GM23248 (cell line): ENCODE data around the gene RNFT2. TPM values are rescaled to one million over a fixed set of nuclear protein-coding genes. Genes with fewer than 3 reads are reported as not detected.

ENCODE experiments used
- DNase-seq: peaks from one replicate; pipeline ENCODE4 v3.0.0-alpha.2; 2015
- H2AFZ ChIP-seq: fragments of 200-600 bp; sonication (generic); 2 replicates; pipeline ENCODE4 v1.6.1; 2016; ENCODE audit warnings: antibody characterized with exemption
- H3F3A ChIP-seq: fragments of 200-600 bp; sonication (generic); 2 replicates; pipeline ENCODE4 v1.6.1; 2016; ENCODE audit warnings: mild to moderate bottlenecking, antibody characterized with exemption, mixed run types; ENCODE audit not compliant: insufficient read depth
- H3K27ac ChIP-seq: fragments of 200-600 bp; sonication (generic); 2 replicates; pipeline ENCODE4 v1.5.1; 2016; ENCODE audit warnings: mild to moderate bottlenecking
- H3K27me3 ChIP-seq: fragments of 200-600 bp; sonication (generic); replicated peaks from 2 replicates; pipeline ENCODE4 v1.6.1; 2016; ENCODE audit warnings: mild to moderate bottlenecking; ENCODE audit not compliant: insufficient read depth
- H3K36me3 ChIP-seq: fragments of 200-600 bp; sonication (generic); 2 replicates; pipeline ENCODE4 v1.6.1; 2016; ENCODE audit warnings: low read depth, mild to moderate bottlenecking
- H3K4me1 ChIP-seq: fragments of 200-600 bp; sonication (generic); 2 replicates; pipeline ENCODE4 v1.6.1; 2016; ENCODE audit warnings: mild to moderate bottlenecking; ENCODE audit not compliant: insufficient read depth
- H3K4me2 ChIP-seq: fragments of 200-600 bp; sonication (generic); one replicate; pipeline ENCODE4 v1.6.1; 2016; ENCODE audit warnings: mild to moderate bottlenecking; ENCODE audit not compliant: unreplicated experiment
- H3K4me3 ChIP-seq: fragments of 200-600 bp; sonication (generic); 2 replicates; pipeline ENCODE4 v1.5.1; 2016; ENCODE audit warnings: mild to moderate bottlenecking
- H3K79me2 ChIP-seq: fragments of 200-600 bp; sonication (generic); 2 replicates; pipeline ENCODE4 v1.6.1; 2016; ENCODE audit warnings: mild to moderate bottlenecking; ENCODE audit not compliant: insufficient read depth
- H3K9ac ChIP-seq: fragments of 200-600 bp; sonication (generic); 2 replicates; pipeline ENCODE4 v1.6.1; 2016; ENCODE audit warnings: mild to moderate bottlenecking
- H3K9me2 ChIP-seq: fragments of 200-600 bp; sonication (generic); 2 replicates; pipeline ENCODE4 v1.6.1; 2016; ENCODE audit warnings: mixed run types, mild to moderate bottlenecking, moderate library complexity; ENCODE audit not compliant: insufficient read depth
- H3K9me3 ChIP-seq: fragments of 200-600 bp; sonication (generic); one replicate; pipeline ENCODE4 v1.6.1; 2017; ENCODE audit warnings: low read depth
- H4K20me1 ChIP-seq: fragments of 200-600 bp; sonication (generic); 2 replicates; pipeline ENCODE4 v1.6.0; 2016; ENCODE audit not compliant: insufficient read depth
- EZH2 ChIP-seq: fragments of 200-600 bp; sonication (generic); IDR thresholded peaks from 2 replicates; pipeline ENCODE4 v1.6.1; 2018; ENCODE audit warnings: antibody characterized with exemption, mild to moderate bottlenecking; ENCODE audit not compliant: insufficient read depth, poor library complexity, severe bottlenecking
- EZH2phosphoT487 ChIP-seq: fragments of 200-600 bp; sonication (generic); IDR thresholded peaks from 2 replicates; pipeline ENCODE4 v1.6.1; 2018; ENCODE audit warnings: antibody characterized with exemption, moderate library complexity, mild to moderate bottlenecking, low read depth; ENCODE audit not compliant: insufficient read depth
- WGBS, 2 experiments: methylation state at CpG; one replicate each; pipeline ENCODE4 v1.1.6; 2015 to 2017; ENCODE audit warnings: low lambda C conversion rate in 2 of 2, low coverage in 1 of 2; ENCODE audit errors: missing lambda C conversion rate in 2 of 2; 5-methylcytosine and 5-hydroxymethylcytosine counted together
- in situ Hi-C: fragments of 300-500 bp; cut with MboI; formaldehyde crosslinking; loops from 2 replicates; pipeline ENCODE4 v1.15.0; 2020
- polyA plus RNA-seq: library from polyadenylated mRNA; unstranded; fragments of >200 nt; fragmentation: Nextera tagmentation; extraction: Ambion mirVana; gene quantifications from 2 replicates; pipeline ENCODE4 v1.2.1, GENCODE V29; 2016
- total RNA-seq: library from RNA; depleted of rRNA; stranded (reverse); fragments of >200 nt; shearing (Covaris generic); gene quantifications from 2 replicates; pipeline ENCODE4 v1.2.3, GENCODE V29; 2014

The RNFT2 gene
- total and polyA plus RNA-seq, 2 experiments from 2014 or later, result 0.24 to 0.43 TPM

GRCh38 chr12:116853507-116853906, 115.4 kb downstream of the RNFT2 start:
- Histone ChIP-seq H3K4me2 (no peak overlapping the region), H3K36me3 (no peaks in the 10 kb centered on the region), H3K9me3 (no peaks in the 10 kb centered on the region), H3F3A (no peaks in the 10 kb centered on the region), H4K20me1 (no peaks in the 10 kb centered on the region), H3K27ac (no peak overlapping the region), H3K79me2 (no peaks in the 10 kb centered on the region), H3K4me1 (no peaks in the 10 kb centered on the region), H3K27me3 (peaks cover 16% of the 10 kb centered on the region), H3K4me3 (no peak overlapping the region), H3K9me2 (no peaks in the 10 kb centered on the region), H2AFZ (no peak overlapping the region), H3K9ac (no peak overlapping the region)
- TF ChIP-seq EZH2 (no peak), EZH2phosphoT487 (no peak)
- DNase-seq, result no peak
- in situ Hi-C loops, result no loop called here
- 4 to 11% methylated on average over 5 of the region's 5 CpGs for WGBS, 2 experiments

GRCh38 chr12:116855744-116856470, 117.8 kb downstream of the RNFT2 start:
- WGBS, 2 experiments, result 57 to 59% methylated on average over 16 of the region's 16 CpGs
- no peaks in the 10 kb centered on the region for H3K9me3 ChIP-seq
- peaks cover 26% of the 10 kb centered on the region for H3K27me3 ChIP-seq
- DNase-seq, result no peak
- H3F3A ChIP-seq, result no peaks in the 10 kb centered on the region
- no peak overlapping the region for H2AFZ ChIP-seq
- H3K27ac ChIP-seq, result no peak overlapping the region
- H4K20me1 ChIP-seq, result no peaks in the 10 kb centered on the region
- H3K36me3 ChIP-seq, result no peaks in the 10 kb centered on the region
- TF ChIP-seq EZH2 (no peak), EZH2phosphoT487 (no peak)
- H3K4me3 ChIP-seq, result no peak overlapping the region
- H3K79me2 ChIP-seq, result no peaks in the 10 kb centered on the region
- in situ Hi-C loops, result no loop called here
- H3K4me2 ChIP-seq, result no peak overlapping the region
- H3K4me1 ChIP-seq, result no peaks in the 10 kb centered on the region
- H3K9ac ChIP-seq, result no peak overlapping the region
- no peaks in the 10 kb centered on the region for H3K9me2 ChIP-seq

DNA sequence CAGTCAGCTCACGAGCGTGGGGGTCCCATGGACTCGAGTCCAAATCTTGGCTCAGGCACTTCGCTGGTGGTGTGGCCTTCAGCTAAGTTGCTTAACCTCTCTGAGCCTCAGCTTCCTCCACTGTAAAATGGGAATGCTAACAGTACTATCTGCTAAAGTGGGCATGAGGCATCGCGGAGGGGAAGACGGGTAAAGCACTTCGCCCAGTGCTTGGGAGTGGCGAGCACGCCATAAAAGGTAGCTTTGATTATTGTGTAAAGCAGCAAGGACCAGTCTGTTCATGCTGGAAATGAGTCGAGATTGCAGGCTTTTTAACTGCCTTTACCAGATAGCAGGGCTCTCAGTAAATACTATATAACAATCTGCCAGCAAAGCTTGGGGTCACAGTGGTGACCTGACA, 118.6 kb downstream of the RNFT2 start:
- Histone ChIP-seq H3K9ac (no peak overlapping the region), H3K27me3 (peaks cover 26% of the 10 kb centered on the region), H3K4me3 (no peak overlapping the region), H3K27ac (no peak overlapping the region), H3F3A (no peaks in the 10 kb centered on the region), H3K36me3 (no peaks in the 10 kb centered on the region), H3K4me2 (no peak overlapping the region), H3K79me2 (no peaks in the 10 kb centered on the region), H3K9me2 (no peaks in the 10 kb centered on the region), H3K4me1 (no peaks in the 10 kb centered on the region), H3K9me3 (no peaks in the 10 kb centered on the region), H2AFZ (no peak overlapping the region), H4K20me1 (no peaks in the 10 kb centered on the region)
- TF ChIP-seq EZH2, result no peak
- no peak for TF ChIP-seq EZH2phosphoT487
- 53 to 56% methylated on average over 11 of the region's 11 CpGs for WGBS, 2 experiments
- DNase-seq, result no peak
- in situ Hi-C loops, result no loop called here

DNA sequence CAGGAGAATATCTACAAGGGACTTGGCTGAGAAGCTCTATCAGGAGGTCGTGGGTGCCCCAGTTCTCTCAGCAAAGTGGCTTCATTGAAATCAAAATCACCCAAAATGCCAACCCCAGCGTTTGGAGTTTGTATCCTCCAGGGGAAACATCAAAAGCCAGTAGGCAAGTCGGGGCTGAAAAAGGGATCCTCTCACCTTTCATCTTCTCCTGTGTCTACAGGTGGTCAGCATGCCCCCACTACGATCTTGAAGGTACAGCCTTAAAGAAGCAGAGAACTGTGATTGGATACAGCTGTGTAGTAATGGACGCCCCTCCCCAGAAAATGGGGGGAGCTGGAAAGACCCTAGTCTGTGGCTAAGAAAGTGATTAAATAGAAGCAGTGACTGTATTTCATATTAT, 121.0 kb downstream of the RNFT2 start:
- Histone ChIP-seq H3K27me3 (peaks cover 10% of the 10 kb centered on the region), H3K4me2 (no peak overlapping the region), H3K9me3 (no peaks in the 10 kb centered on the region), H3K36me3 (no peaks in the 10 kb centered on the region), H3K9me2 (no peaks in the 10 kb centered on the region), H3F3A (peaks cover under 1% of the 10 kb centered on the region; the same call in 1 of the 2 replicates), H2AFZ (no peak overlapping the region), H3K4me3 (no peak overlapping the region), H3K4me1 (peaks cover 4% of the 10 kb centered on the region), H3K9ac (no peak overlapping the region), H3K27ac (no peak overlapping the region), H4K20me1 (no peaks in the 10 kb centered on the region), H3K79me2 (no peaks in the 10 kb centered on the region)
- WGBS, 2 experiments, result 5 to 8% methylated on average over 5 of the region's 5 CpGs
- in situ Hi-C loops, result no loop called here
- TF ChIP-seq EZH2 (no peak), EZH2phosphoT487 (no peak)
- DNase-seq, result no peak
